Measurements from ENCODE around the gene NRGN.

DNA sequence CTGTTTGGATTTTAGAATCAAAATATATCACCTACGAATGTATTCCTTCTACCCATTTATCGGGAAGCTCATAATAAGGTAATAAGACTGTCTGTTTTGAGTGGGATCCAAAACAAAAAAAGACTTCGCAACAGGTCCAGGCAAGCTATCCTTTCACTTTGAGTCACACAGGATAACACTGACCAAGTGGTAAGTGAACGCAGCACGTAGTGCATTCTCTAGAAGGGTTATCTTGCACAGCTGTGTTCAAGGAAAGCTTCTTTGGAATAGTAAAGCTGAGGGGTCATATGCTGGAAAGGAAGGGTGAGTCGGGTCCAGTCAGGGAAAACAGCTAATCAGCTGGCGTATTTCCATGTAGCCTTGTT, 22.3 kb upstream of the NRGN start:
- TF ChIP-seq, protein P1, sequence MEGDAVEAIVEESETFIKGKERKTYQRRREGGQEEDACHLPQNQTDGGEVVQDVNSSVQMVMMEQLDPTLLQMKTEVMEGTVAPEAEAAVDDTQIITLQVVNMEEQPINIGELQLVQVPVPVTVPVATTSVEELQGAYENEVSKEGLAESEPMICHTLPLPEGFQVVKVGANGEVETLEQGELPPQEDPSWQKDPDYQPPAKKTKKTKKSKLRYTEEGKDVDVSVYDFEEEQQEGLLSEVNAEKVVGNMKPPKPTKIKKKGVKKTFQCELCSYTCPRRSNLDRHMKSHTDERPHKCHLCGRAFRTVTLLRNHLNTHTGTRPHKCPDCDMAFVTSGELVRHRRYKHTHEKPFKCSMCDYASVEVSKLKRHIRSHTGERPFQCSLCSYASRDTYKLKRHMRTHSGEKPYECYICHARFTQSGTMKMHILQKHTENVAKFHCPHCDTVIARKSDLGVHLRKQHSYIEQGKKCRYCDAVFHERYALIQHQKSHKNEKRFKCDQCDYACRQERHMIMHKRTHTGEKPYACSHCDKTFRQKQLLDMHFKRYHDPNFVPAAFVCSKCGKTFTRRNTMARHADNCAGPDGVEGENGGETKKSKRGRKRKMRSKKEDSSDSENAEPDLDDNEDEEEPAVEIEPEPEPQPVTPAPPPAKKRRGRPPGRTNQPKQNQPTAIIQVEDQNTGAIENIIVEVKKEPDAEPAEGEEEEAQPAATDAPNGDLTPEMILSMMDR (conservative IDR thresholded peaks at IDR 0.05): no peak
- TF ChIP-seq ZFX (IDR thresholded peaks at IDR 0.05): no peak

Measured in C4-2B (cell line).